HG02884 (cell line): ENCODE data around the gene POU2AF3.
A peak's percentile ranks its signal among the peaks of the same experiment; 100 is the strongest.
"Not testable (repeated sequence)": the region's sequence is repeated elsewhere in the genome, so short reads cannot be mapped to it uniquely, and the experiment has no call there.

Experiments
- ATAC-seq: cut with Tn5 transposase; IDR thresholded peaks from one replicate; pipeline ENCODE4 v1.9.1; 2021; ENCODE audit warnings: mild to moderate bottlenecking, moderate library complexity; ENCODE audit not compliant: unreplicated experiment

The POU2AF3 gene, protein sequence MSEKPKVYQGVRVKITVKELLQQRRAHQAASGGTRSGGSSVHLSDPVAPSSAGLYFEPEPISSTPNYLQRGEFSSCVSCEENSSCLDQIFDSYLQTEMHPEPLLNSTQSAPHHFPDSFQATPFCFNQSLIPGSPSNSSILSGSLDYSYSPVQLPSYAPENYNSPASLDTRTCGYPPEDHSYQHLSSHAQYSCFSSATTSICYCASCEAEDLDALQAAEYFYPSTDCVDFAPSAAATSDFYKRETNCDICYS

DNA sequence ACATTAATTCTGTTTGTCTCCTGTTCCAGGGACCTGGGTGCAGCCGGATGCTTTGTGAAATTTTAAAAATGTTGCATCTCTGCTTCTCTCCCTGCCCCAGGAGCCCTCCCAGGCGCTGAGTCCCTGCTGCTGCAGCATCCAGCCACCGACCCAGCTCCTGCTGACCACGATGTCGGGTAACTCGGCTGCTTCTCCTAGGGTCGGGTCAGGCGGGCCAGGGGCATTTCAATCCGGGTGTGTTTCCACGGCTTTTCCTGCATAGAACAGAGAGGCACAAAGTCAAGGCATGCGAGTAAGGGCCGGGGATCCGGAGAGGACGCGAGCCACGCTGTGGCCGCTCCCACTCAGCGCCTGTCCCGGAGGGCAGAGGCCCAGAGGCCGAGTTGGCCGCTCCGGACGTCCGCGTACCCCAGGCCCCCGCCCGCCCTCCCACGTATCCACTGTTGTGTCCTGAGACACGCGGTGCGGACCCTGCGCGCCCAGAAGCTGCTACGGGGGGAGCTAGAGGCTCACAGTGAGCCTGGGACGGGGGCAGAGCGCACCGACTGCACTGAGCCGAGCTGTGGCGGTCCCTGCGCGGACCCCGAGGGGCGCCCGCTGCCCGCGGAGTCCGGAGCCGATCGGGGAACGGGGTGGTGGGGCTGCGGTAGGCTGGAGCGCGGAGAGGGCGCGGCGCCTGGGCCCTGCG, at the start of gene POU2AF3:
Gene POU2AF3, plus strand, starts transcription at position 134 of the 688 bp plus-strand sequence. Its CDS starts 36 bp downstream, at position 170.
- ATAC-seq: peak; percentile 32

DNA sequence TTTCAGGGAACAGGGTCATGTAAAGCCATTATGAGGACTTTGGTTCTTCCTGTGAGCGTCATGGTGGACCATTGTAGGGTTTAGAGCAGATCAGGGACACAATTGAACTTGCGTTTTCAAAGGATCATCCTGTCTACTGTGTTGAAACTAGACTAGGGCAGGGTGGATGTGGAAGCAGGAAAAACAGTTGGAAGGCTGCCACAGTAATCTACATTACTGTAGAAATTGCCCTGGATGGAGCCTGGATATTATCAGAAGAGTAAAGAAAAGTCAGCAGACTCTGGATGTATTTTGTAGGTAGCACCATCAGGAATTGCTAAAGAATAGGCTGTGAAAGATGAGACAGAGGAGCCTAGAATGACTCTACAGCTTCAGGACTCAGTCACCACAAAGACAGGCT, 47.4 kb upstream of the POU2AF3 start:
- no peak for ATAC-seq

DNA sequence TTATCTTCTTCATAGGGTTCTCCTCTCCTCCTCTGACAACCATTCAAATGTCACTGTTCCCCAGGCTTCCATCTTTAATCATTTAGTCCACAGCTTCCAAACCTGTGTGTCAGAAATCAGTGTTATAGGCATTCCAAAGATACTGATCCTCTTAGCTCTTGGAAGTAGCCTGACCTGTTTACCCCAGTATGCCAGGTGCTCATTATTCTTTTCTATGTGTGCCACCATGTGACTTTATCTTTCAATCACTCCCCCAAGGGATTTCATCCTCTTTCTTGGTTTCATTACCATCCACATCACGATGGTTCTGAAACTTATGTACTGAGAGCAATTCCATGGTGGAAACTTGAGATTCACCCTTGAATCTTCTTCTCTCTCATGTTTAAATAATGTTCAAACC, 45.2 kb upstream of the POU2AF3 start:
- no peak for ATAC-seq

DNA sequence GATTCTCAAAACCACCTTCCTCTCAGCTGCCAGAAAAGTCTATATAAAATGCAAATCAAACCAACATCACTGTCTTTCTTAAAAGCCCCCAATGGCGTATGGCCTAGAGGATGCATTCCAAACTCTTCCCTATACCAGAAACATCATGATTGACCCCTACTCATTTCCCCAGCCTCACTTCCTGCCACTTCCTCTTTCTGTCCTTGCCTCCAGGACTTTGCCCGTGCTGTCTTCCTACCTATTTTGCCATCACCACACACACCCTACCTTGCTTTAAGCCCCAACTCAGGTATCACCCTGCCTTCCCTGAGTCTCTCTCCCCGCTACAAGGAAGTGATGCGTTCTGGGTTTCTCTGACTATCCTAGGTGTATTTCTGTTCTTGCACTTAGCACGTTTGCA, 44.7 kb upstream of the POU2AF3 start:
- ATAC-seq: no peak

DNA sequence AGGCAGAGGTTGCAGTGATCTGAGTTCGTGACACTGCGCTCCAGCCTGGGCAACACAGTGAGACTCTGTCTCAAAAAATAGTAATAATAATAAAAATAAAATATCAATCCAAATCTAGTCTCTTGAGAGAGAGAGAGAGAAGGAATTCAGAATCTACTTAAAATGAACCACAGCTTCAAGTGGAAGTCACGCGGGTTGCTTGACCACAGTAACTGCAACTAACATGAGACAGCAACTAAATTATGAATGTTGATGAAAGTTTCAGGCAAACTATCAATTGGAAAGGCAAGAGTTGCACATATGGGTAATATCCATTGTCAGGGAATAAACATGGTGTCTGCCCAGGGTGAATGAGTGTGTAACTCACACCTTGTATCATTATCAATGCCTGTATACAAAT, 40.3 kb upstream of the POU2AF3 start:
- no peak for ATAC-seq

DNA sequence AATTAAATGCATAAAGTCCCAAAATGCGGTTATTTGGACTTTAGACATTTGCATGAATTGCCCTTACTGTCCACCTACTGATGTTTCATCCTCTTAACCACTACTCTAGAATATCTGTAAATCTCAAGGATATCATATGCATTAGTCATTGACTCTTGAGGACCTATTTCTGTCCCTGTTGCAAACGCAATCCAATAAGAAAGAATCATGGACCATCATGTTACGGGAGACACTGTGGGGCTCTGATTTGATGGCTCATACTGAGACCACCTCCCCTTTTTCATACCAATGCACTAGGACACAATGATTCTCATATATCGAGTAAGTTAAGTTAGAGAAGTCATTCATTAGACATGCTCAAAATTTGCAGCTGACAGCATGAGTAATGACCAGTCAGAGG, 38.5 kb upstream of the POU2AF3 start:
- no peak for ATAC-seq

DNA sequence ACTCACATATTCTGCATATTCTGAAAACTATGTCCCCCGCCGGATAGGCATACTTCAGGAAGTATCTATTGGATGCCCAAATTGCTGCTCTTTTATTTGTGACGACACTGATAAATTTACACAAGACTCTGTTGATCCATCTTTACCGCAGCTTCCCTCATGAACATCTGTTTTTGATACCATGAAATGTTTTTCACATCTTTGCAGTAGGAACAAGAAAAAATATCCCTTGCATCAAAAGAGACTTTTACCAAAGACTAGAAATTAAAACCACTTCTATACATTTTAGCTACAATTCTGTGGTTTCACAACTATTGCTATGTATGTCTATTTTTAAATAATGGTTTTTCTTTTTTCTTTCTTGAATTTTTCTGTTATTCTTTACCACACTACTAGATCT, 37.5 kb upstream of the POU2AF3 start:
- no peak for ATAC-seq

DNA sequence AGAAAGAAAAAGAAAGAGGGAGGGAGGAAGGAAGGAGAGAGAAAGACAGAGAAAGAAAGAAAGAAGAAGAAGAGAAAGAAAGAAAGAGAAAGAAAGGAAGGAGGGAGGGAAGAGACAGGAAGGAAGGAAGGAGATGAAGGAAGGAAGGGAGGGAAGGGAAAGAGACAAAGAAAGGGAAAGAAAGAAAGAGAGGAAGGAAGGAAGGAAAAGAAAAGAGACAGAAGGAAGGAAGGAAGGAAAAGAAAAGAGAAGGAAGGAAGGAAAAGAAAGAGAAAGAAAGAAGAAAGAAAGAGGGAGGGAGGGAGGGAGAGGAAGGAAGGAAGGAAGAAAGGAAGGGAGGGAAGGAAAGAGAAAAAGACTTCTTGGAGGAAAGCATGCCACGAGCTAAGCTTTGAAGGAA, 33.7 kb upstream of the POU2AF3 start:
- ATAC-seq: no peak

DNA sequence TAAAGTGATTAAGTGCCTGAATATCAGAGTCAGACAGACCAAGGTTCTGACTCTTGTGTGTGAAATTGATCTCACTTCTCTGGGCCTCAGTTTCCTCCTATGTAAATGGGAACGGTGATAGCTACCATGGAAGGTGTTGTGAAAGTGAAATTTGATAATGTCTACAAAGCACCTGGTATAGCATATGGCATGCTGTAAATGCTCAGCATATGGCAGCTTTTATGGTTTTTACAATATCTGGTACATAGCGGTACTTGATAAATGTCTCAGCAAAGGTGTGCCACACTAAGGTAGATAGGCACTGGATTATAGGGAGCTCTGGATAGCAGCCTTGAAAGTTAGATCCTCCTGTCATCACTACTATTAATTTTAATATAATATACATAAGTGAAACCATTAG, 32.9 kb upstream of the POU2AF3 start:
- no peak for ATAC-seq

DNA sequence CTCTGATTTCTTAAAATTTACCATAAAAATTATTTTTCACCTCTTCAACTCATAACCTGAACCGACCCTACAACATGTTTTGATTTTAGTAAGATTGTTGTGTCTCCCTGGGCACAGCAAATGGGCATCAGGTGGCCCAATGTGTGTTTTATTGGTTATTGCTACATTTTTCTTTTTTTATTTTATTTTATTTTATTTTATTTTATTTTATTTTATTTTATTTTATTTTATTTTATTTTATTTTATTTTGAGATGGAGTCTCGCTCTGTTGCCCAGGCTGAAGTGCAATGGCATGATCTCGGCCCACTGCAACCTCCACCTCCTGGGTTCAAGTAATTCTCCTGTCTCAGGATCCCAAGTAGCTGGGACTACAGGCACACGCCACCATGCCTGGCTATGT, 30.0 kb upstream of the POU2AF3 start:
- ATAC-seq: not testable (repeated sequence)

DNA sequence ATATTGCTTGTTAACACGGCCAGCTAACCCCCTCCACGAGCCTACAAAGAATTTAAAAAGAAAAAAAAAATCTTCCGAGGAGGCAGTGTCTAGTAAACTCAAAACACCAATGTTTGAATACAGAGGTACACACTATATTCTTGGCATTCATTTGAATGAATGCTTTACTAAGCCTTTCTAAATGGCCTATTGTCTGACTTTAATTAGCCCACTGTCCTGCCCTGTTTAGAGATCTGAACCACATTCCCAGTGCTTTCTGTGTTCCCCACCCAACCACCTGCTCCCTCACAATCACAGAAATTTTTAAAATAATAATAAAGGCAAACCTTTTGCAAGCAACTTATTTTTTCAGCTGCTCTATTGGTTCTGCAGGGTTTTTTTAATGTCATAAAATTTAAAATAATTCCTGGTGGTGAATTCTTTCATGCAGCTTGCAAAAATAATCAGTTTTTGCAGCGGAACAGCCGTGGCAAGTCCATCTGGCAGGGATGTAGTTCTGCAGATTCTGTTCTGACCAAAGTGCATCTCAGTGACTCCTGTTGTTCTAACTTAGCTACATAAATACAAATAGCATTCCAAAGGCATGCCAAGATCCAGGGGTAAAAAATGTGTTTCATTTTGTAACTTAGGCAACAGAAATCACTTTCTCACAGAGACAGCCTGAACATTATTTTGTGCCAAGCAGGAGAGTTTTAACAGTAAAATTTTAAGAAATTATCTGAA, 29.0 kb upstream of the POU2AF3 start:
- no peak for ATAC-seq

DNA sequence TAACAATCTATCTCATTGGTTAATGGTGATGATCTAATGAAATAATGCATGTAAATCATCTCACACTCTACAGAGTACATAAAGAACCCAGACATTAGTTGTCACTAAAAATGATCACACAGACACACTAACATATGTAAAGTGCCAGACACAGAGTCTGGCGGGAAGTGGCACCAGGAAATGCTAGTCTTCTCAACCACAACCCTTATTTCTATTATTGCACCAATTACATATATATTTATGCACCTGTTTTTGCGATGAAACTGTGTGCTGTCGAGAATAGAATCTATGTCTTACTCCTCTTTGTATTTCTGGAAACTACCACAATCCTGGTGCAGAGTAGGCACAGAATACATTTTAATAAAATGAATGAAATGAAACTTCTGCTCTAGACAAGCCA, 25.9 kb upstream of the POU2AF3 start:
- ATAC-seq: no peak

DNA sequence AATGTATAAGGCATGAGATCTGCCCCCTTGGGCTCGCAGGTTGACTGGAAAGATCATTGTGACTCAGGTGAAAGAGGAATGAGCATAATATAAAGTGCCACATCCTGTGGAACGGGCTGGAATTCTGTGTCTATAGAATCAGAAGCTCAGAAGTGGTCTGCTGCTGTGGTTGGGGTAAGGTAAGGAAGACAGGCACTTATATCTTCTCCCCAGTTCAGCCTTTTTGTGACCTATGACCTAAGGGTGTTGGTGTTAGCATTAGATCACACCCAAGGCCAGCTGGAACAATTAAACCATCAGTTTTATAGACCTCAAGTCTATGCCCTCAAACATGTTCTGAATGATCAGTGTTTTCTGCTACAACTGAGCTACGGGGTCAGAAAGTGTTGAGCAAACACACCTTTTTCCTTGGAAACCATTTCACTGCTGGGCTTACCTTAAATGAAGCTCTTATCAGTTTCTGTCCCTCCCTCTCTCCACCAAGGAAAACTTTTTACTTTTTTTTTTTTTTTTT, 15.7 kb upstream of the POU2AF3 start:
- ATAC-seq: no peak

DNA sequence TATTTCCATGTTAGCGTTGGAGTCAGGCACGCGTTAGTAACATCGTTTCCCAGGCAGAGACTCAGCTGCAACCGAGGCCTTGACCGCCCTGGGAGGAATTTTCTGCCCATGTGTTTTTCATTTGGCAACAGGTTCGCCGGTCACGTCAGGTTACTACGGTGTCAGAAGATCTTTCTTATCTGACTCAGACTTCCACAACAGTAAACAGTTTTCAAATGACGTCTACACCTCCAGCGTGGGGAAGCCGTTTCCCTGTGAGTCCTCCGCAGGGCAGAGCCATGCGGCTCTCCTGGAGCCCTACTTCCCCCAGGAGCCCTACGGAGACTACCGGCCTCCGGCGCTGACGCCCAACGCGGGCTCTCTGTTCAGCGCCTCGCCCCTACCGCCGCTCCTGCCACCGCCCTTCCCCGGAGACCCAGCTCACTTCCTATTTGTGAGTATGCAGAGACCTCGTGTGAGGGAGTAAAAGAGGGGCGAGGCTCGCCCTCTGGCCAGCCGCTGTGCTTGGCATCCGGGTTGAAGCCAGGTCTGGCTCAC, 14.3 kb upstream of the POU2AF3 start:
- ATAC-seq: no peak

DNA sequence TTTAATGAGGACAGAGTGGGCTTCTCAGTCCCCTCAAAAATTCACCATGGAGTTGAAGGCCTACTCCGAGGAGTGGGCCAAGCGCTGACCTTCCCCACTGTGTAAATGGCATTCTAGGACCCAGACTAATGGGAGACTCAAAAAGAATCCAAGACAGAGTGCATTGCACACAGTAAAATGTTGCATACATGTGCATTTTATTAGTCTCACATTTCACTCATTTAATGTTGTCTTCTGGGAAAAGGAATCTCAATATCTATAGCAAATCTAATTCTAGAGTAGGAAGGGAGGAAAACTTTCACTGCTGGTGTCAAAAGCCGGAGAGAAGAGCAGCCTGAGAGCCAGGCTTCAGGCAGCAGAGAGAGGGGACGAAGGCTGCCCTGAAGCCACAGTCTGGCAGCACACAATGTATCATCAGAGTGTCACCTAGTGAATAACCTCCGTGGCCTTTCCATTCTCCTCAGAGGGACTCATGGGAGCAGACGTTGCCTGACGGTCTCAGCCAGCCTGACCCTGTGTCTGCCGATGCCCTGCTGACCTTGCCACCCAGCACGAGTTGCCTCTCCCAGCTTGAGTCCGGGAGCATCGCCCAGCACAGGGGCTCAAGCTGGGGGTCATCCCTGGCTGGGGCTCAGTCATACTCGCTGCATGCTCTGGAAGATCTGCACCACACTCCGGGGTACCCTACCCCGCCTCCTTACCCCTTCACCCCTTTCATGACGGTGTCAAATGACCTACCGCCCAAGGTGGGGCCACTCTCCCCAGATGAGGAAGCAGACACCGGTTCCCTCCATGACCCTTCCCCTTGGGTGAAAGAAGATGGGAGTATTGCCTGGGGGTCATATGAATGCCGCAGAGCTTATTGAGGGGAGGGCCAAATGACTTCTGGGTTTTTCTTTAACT, 12.9 kb upstream of the POU2AF3 start:
- ATAC-seq: no peak

DNA sequence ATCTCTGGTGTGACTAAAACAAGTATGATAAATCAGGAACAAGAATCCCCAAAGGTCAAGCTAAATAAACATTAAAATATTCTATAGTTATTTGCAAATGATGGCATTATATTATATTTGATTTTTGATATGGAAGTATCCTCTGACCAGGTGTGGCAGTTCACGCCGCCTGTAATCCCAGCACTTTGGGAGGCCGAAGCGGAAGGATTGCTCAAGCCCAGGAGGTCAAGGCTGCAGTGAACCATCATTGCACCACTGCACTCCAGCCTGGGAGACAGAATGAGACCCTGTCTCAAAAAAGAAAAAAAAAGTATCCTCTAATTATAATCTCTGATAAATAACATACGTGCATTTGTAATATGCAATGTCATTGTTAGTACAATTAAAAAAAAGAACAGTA, 6.6 kb upstream of the POU2AF3 start:
- no peak for ATAC-seq

DNA sequence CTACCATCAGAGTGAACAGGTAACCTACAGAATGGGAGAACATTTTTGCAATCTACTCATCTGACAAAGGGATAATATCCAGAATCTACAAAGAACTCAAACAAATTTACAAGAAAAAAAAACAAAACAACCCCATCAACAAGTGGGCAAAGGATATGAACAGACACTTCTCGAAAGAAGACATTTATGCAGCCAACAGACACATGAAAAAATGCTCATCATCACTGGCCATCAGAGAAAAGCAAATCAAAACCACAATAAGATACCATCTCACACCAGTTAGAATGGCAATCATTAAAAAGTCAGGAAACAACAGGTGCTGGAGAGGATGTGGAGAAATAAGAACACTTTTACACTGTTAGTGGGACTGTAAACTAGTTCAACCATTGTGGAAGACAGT, 5.9 kb upstream of the POU2AF3 start:
- not testable (repeated sequence) for ATAC-seq

DNA sequence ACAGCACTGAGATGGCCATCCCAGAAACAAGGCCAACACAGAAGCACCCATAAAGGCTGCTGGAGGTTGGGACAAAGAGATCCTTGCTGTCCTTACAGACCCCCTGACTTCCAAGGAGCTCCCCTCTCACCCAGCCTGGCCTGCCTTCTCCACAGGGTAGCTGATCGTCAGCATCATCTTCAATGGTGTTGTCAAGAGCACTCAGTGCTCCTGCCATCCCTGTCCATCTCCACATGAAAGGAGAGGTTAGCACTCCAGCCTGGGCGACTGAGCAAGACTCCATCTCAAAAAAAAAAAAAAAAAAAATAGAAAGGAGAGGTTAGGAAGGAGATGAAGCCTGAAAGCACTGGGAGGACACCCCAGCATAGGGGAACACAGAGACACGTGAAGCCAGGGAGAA, 2.1 kb upstream of the POU2AF3 start:
- no peak for ATAC-seq

DNA sequence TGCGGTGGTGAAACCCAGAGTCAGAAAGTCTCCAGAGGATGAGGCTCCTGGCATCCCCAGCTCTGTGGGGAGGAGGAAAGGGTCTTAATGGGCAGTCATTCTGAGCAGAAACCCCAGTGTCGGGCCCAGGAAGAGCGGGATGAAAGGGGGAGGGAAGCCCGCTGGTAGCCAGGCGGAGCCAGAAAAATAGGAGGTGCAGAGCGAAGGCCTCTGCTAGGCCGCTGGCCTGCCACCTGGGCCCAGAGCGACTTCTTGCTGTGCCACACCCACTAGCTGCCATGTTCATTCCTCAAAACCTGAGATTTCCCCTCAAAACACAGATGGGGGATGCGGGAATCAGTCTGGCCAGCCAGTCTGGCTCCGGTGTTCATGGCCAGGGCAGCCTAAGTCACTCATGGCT, 650 bp upstream of the POU2AF3 start:
- no peak for ATAC-seq
